IMR-90 (cell line): ENCODE results near the gene ABI3BP. TPM values are rescaled to one million over a fixed set of nuclear protein-coding genes. Genes with fewer than 3 reads are reported as not detected.

ENCODE experiments used
- ATAC-seq: fragments of 200-7000 bp; cut with Tn5 transposase; 2 replicates; pipeline ENCODE4 v1.9.1; 2020; ENCODE audit warnings: low read depth, mild to moderate bottlenecking, moderate library complexity
- BruUV-seq: library from RNA; stranded (reverse); fragments of 400-500 nt; replicated peaks from 2 replicates; lab custom pipeline; 2021; lab: Mats Ljungman, UMichigan
- CTCF ChIA-PET: fragments of 300-600 bp; formaldehyde crosslinking; extraction: SDS; loops from one replicate; lab custom pipeline; 2021; ENCODE audit warnings: antibody characterized with exemption; lab: Yijun Ruan, JAX
- POLR2A ChIA-PET: fragments of 300-600 bp; sonication (Branson Sonifier 250); formaldehyde crosslinking; loops from one replicate; lab custom pipeline; 2022; ENCODE audit warnings: antibody characterized with exemption; ENCODE audit not compliant: unreplicated experiment; lab: Charles Lee
- DNase-seq: peaks from one replicate; pipeline ENCODE4 v3.0.0; 2013
- H2AFZ ChIP-seq: replicated peaks from 2 replicates; pipeline ENCODE3; 2013; ENCODE audit warnings: low read length, mild to moderate bottlenecking; ENCODE audit not compliant: poor library complexity
- H2AK5ac ChIP-seq: 2 replicates; pipeline ENCODE4 v1.6.1; 2013; ENCODE audit warnings: low read depth, low read length, inconsistent platforms
- H2AK9ac ChIP-seq: replicated peaks from 2 replicates; pipeline ENCODE3; 2013; ENCODE audit warnings: mild to moderate bottlenecking, low read depth, low read length, moderate library complexity; ENCODE audit not compliant: poor library complexity
- H2BK120ac ChIP-seq: 2 replicates; pipeline ENCODE4 v1.6.1; 2013; ENCODE audit warnings: low read depth, low read length, inconsistent platforms
- H2BK15ac ChIP-seq: 3 replicates; pipeline ENCODE4 v1.6.1; 2013; ENCODE audit warnings: low read depth, low read length, inconsistent platforms
- H2BK20ac ChIP-seq: 2 replicates; pipeline ENCODE4 v1.6.1; 2013; ENCODE audit warnings: low read depth, mild to moderate bottlenecking, inconsistent platforms, low read length, moderate library complexity
- H2BK5ac ChIP-seq: 2 replicates; pipeline ENCODE4 v1.6.1; 2013; ENCODE audit warnings: mild to moderate bottlenecking, low read depth, low read length, inconsistent platforms; ENCODE audit not compliant: poor library complexity, severe bottlenecking
- H3K14ac ChIP-seq: replicated peaks from 2 replicates; pipeline ENCODE4 v1.6.1; 2013; ENCODE audit warnings: low read depth, low read length, inconsistent platforms
- H3K18ac ChIP-seq: 2 replicates; pipeline ENCODE4 v1.6.1; 2013; ENCODE audit warnings: low read depth, low read length, control low read depth
- H3K23ac ChIP-seq: 2 replicates; pipeline ENCODE4 v1.6.1; 2013; ENCODE audit warnings: low read depth, low read length, inconsistent platforms
- H3K27ac ChIP-seq: 2 replicates; pipeline ENCODE4 v1.5.1; 2013; ENCODE audit warnings: mild to moderate bottlenecking, control low read depth, low read length; ENCODE audit not compliant: insufficient read depth
- H3K27me3 ChIP-seq: 2 replicates; pipeline ENCODE4 v1.6.1; 2013; ENCODE audit warnings: low read length; ENCODE audit not compliant: control insufficient read depth, insufficient read depth
- H3K36me3 ChIP-seq: 2 replicates; pipeline ENCODE4 v1.6.1; 2013; ENCODE audit warnings: low read length, mixed read lengths; ENCODE audit not compliant: control insufficient read depth, insufficient read depth
- H3K4ac ChIP-seq: 2 replicates; pipeline ENCODE4 v1.6.1; 2013; ENCODE audit warnings: low read depth, low read length, inconsistent platforms
- H3K4me1 ChIP-seq: 2 replicates; pipeline ENCODE4 v1.6.1; 2013; ENCODE audit warnings: low read length, mixed read lengths; ENCODE audit not compliant: control insufficient read depth, insufficient read depth
- H3K4me2 ChIP-seq: 2 replicates; pipeline ENCODE4 v1.6.1; 2013; ENCODE audit warnings: low read depth, mild to moderate bottlenecking, control low read depth, low read length, moderate library complexity
- H3K4me3 ChIP-seq: 2 replicates; pipeline ENCODE4 v1.5.1; 2013; ENCODE audit warnings: low read depth, mild to moderate bottlenecking, control low read depth, low read length, moderate library complexity; ENCODE audit not compliant: insufficient read depth
- H3K56ac ChIP-seq: 2 replicates; pipeline ENCODE4 v1.6.1; 2013; ENCODE audit warnings: low read length, inconsistent platforms; ENCODE audit not compliant: insufficient read depth; ENCODE audit errors: extremely low read depth
- H3K79me1 ChIP-seq, 2 experiments: 2 replicates each; pipeline ENCODE4 v1.6.1; 2013; ENCODE audit warnings: low read length in 2 of 2, inconsistent platforms in 1 of 2, low read depth in 1 of 2
- H3K9ac ChIP-seq: 2 replicates; pipeline ENCODE4 v1.6.1; 2013; ENCODE audit warnings: low read depth, low read length, control low read depth
- H3K9me1 ChIP-seq: 2 replicates; pipeline ENCODE4 v1.6.1; 2013; ENCODE audit warnings: low read length, inconsistent platforms; ENCODE audit not compliant: insufficient read depth
- H3K9me3 ChIP-seq: 2 replicates; pipeline ENCODE4 v1.6.1; 2013; ENCODE audit warnings: low read length; ENCODE audit not compliant: control insufficient read depth, insufficient read depth
- H4K20me1 ChIP-seq: 2 replicates; pipeline ENCODE4 v1.6.1; 2013; ENCODE audit warnings: low read length, inconsistent platforms; ENCODE audit not compliant: insufficient read depth
- H4K5ac ChIP-seq: 2 replicates; pipeline ENCODE4 v1.6.1; 2013; ENCODE audit warnings: mild to moderate bottlenecking, low read depth, low read length, control low read depth
- H4K8ac ChIP-seq, 2 experiments: 2 replicates each; pipeline ENCODE4 v1.6.1; 2013; ENCODE audit warnings: low read depth in 2 of 2, low read length in 2 of 2, control low read depth in 1 of 2, inconsistent platforms in 1 of 2
- H4K91ac ChIP-seq: 2 replicates; pipeline ENCODE4 v1.6.1; 2013; ENCODE audit warnings: low read depth, low read length, inconsistent platforms; ENCODE audit not compliant: insufficient read depth
- CHD1 ChIP-seq: IDR thresholded peaks from 2 replicates; pipeline ENCODE4 v1.6.1; 2012; ENCODE audit warnings: low read depth, low read length, improper control_type of control experiment
- FOS ChIP-seq: fragments of 150-350 bp; IDR thresholded peaks from 2 replicates; pipeline ENCODE4 v1.6.1; 2016; ENCODE audit warnings: low read depth, low read length
- MXI1 ChIP-seq: IDR thresholded peaks from 2 replicates; pipeline ENCODE4 v1.6.1; 2012; ENCODE audit warnings: low read depth, mild to moderate bottlenecking, low read length, moderate library complexity, borderline replicate concordance
- POLR2A ChIP-seq: IDR thresholded peaks from 2 replicates; pipeline ENCODE4 v1.6.1; 2012; ENCODE audit warnings: mild to moderate bottlenecking, low read depth, low read length
- RAD21 ChIP-seq: IDR thresholded peaks from 2 replicates; pipeline ENCODE4 v1.6.1; 2012; ENCODE audit warnings: low read length, improper control_type of control experiment
- RCOR1 ChIP-seq: IDR thresholded peaks from 2 replicates; pipeline ENCODE4 v1.6.1; 2012; ENCODE audit warnings: mild to moderate bottlenecking, low read length, improper control_type of control experiment; ENCODE audit not compliant: insufficient replicate concordance
- dilution Hi-C: fragments of 300-500 bp; cut with HindIII; formaldehyde crosslinking; loops from one replicate; pipeline ENCODE4 v1.14.3; 2018; ENCODE audit warnings: low sequenced_read_pairs; ENCODE audit not compliant: unreplicated experiment
- in situ Hi-C: fragments of 300-500 bp; cut with MboI; formaldehyde crosslinking; loops from 3 replicates; pipeline ENCODE4 v1.14.3; 2019; ENCODE audit warnings: low sequenced_read_pairs, inconsistent platforms, mixed read lengths
- intact Hi-C: fragments of 100-400 bp; cut with micrococcal nuclease; formaldehyde crosslinking; loops from 2 replicates; pipeline ENCODE4 v1.10.0; 2022
- polyA plus RNA-seq, 3 experiments: library from polyadenylated mRNA; depleted of rRNA; stranded (reverse); fragments of >200 nt; gene quantifications; 2 replicates each; pipeline ENCODE4 v1.2.3, GENCODE V29; 2012; ENCODE audit warnings: low replicate concordance in 1 of 3
- total RNA-seq: library from RNA; depleted of rRNA; stranded (reverse); fragments of >200 nt; gene quantifications from 2 replicates; pipeline ENCODE4 v1.2.3, GENCODE V29; 2012

The ABI3BP gene
- total and polyA plus RNA-seq, 2 of the 4 experiments (the other 2 are of a cell fraction): 3.0 to 26.7 TPM

DNA sequence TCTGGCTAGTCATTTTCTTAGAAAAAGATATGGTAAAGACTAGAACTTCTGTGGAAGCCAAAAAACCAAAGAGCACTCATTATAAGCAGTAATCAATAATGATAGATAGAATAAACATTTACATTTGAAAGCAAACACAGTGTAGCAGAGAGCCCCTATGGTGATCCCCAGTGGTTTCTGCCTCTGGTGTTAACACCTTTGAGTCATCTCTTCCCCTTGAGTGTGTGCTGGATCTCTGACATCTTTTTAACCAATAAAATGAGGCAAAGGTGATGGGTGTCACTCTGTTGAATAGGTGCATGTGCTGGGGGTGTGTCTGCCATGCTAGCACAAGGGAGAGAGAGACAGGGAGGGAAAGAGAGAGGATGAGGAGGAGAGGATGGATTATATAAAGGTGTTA is 162.3 kb downstream of the ABI3BP start:
- dilution Hi-C loops: no loop called here
- Histone ChIP-seq H4K91ac (no peak overlapping the region), H3K9ac (no peak overlapping the region), H3K27me3 (peaks cover 9% of the 10 kb centered on the region), H3K14ac (no peak overlapping the region), H4K20me1 (no peaks in the 10 kb centered on the region), H3K56ac (no peak overlapping the region), H2AK5ac (no peak overlapping the region), H2BK120ac (no peak overlapping the region), H2BK20ac (no peak overlapping the region), H3K9me3 (no peaks in the 10 kb centered on the region), H3K4ac (no peak overlapping the region), H2BK15ac (no peak overlapping the region), H3K27ac (no peak overlapping the region), H3K23ac (no peak overlapping the region), H3K9me1 (no peaks in the 10 kb centered on the region; the same call in 1 of the 2 replicates), H3K79me1 (no peaks in the 10 kb centered on the region), H4K5ac (no peak overlapping the region), H3K18ac (no peak overlapping the region), H3K4me1 (no peaks in the 10 kb centered on the region), H2BK5ac (no peak overlapping the region), H2AK9ac (no peak overlapping the region), H4K8ac (no peak overlapping the region), H3K36me3 (no peaks in the 10 kb centered on the region), H3K4me2 (no peak overlapping the region), H2AFZ (no peak overlapping the region), H3K4me3 (no peak overlapping the region)
- ATAC-seq: no peak
- no peak for DNase-seq
- in situ Hi-C loops: no loop called here
- ChIA-PET CTCF (no interaction called here), POLR2A (no interaction called here)
- intact Hi-C loops: no loop called here
- BruUV-seq: no TSS peak
- no peak for TF ChIP-seq POLR2A
- no peak for TF ChIP-seq RCOR1
- TF ChIP-seq RAD21: no peak
- no peak for TF ChIP-seq MXI1
- TF ChIP-seq FOS: no peak
- no peak for TF ChIP-seq CHD1
